ENCODE data around the gene KLF13.
A peak's percentile ranks its signal among the peaks of the same experiment; 100 is the strongest.

The KLF13 gene

GRCh38 chr15:31412824-31413223, 86.2 kb downstream of the KLF13 start:
- Mint-ChIP-seq H3K9me3 (peaks cover 7% of the 10 kb centered on the region), H3K27ac (no peak overlapping the region), H3K27me3 (peaks cover 2% of the 10 kb centered on the region), H3K4me3 (no peak overlapping the region), H3K36me3 (peaks cover 5% of the 10 kb centered on the region), H3K4me1 (no peaks in the 10 kb centered on the region)
- ATAC-seq (ENCODE audit: low read depth) (no peak), DNase-seq (ENCODE audit: low spot score in 2 of 2) (no peak)

GRCh38 chr15:31415201-31415600, 88.6 kb downstream of the KLF13 start:
- peaks cover 7% of the 10 kb centered on the region for H3K9me3 Mint-ChIP-seq
- H3K4me3 Mint-ChIP-seq, result no peak overlapping the region
- no peaks in the 10 kb centered on the region for H3K4me1 Mint-ChIP-seq
- peaks cover 8% of the 10 kb centered on the region for H3K36me3 Mint-ChIP-seq
- H3K27ac Mint-ChIP-seq, result no peak overlapping the region
- ATAC-seq (ENCODE audit: low read depth) (no peak), DNase-seq (ENCODE audit: low spot score in 2 of 2) (no peak)
- H3K27me3 Mint-ChIP-seq, result no peaks in the 10 kb centered on the region

- no peaks in the 10 kb centered on the region for H3K4me1 Mint-ChIP-seq
- no peaks in the 10 kb centered on the region for H3K27me3 Mint-ChIP-seq
- peaks cover 11% of the 10 kb centered on the region for H3K36me3 Mint-ChIP-seq
- H3K9me3 Mint-ChIP-seq, result peaks cover 11% of the 10 kb centered on the region
- no peak overlapping the region for H3K27ac Mint-ChIP-seq
- ATAC-seq (ENCODE audit: low read depth) (no peak), DNase-seq (ENCODE audit: low spot score in 2 of 2) (no peak)
- no peak overlapping the region for H3K4me3 Mint-ChIP-seq
Observed at GRCh38 chr15:31419820-31420219, 93.2 kb downstream of the KLF13 start.

- DNase-seq (ENCODE audit: low spot score in 2 of 2) (no peak), ATAC-seq (ENCODE audit: low read depth) (no peak)
- Mint-ChIP-seq H3K4me1 (no peaks in the 10 kb centered on the region), H3K9me3 (peaks cover 4% of the 10 kb centered on the region), H3K36me3 (peaks cover 1% of the 10 kb centered on the region), H3K27ac (peak overlapping the region; percentile 18), H3K27me3 (no peaks in the 10 kb centered on the region), H3K4me3 (no peak overlapping the region)
Observed at GRCh38 chr15:31427411-31427810, 100.8 kb downstream of the KLF13 start.
